A549 (cell line): ENCODE measurements around the gene PTPN14. TPM values are rescaled to one million over a fixed set of nuclear protein-coding genes. Genes with fewer than 3 reads are reported as not detected.

Experiments
- ATAC-seq, 2 experiments: fragments of 200-7000 bp in 1 of 2; fragments of >200 bp in 1 of 2; cut with Nextera tagmentation in 1 of 2; cut with Tn5 transposase in 1 of 2; 3 replicates each; pipeline versions ENCODE4 v1.8.0 to v1.9.1; 2018 to 2020; ENCODE audit warnings: mild to moderate bottlenecking in 1 of 2, moderate library complexity in 1 of 2
- CTCF ChIA-PET: fragments of 300-600 bp; sonication (Branson Sonifier 250); formaldehyde crosslinking; extraction: SDS; loops from one replicate; lab custom pipeline; 2021; ENCODE audit warnings: antibody characterized with exemption, inconsistent platforms; lab: Yijun Ruan, JAX
- POLR2A ChIA-PET: fragments of 350-600 bp; formaldehyde crosslinking; extraction: SDS; loops from one replicate; lab custom pipeline; 2021; ENCODE audit warnings: antibody characterized with exemption, inconsistent platforms; lab: Yijun Ruan, JAX
- DNase-seq, 2 experiments: peaks; one replicate each; pipeline versions ENCODE4 v3.0.0 to v3.0.0-alpha.2; 2011 to 2016; ENCODE audit warnings: low read depth in 1 of 2, low spot score in 1 of 2
- FAIRE-seq: peaks from 2 replicates; lab custom pipeline; 2011; peaks lifted over from hg19 to GRCh38; lab: Jason Lieb, UNC
- H3K27ac ChIP-seq, 2 experiments: fragments of >200 bp; sonication (Bioruptor Twin); formaldehyde crosslinking; 3 replicates each; pipeline ENCODE4 v1.5.1; 2016 to 2017
- H3K4me1 ChIP-seq: fragments of >200 bp; sonication (Bioruptor Twin); formaldehyde crosslinking; 3 replicates; pipeline ENCODE4 v1.6.1; 2016
- H3K4me2 ChIP-seq: fragments of >200 bp; sonication (Bioruptor Twin); formaldehyde crosslinking; 3 replicates; pipeline ENCODE4 v1.6.1; 2016
- H3K4me3 ChIP-seq: fragments of >200 bp; sonication (Bioruptor Twin); formaldehyde crosslinking; 3 replicates; pipeline ENCODE4 v1.5.1; 2016
- H3K9me3 ChIP-seq: fragments of >200 bp; sonication (Bioruptor Twin); formaldehyde crosslinking; 3 replicates; pipeline ENCODE4 v1.6.1; 2016
- BHLHE40 ChIP-seq: IDR thresholded peaks from 2 replicates; pipeline ENCODE4 v1.6.1; 2012; ENCODE audit warnings: low read depth, low read length, inconsistent platforms
- CBX2 ChIP-seq: fragments of 200-600 bp; sonication (generic); IDR thresholded peaks from 2 replicates; pipeline ENCODE4 v1.6.1; 2016; ENCODE audit warnings: low read depth, mild to moderate bottlenecking, borderline replicate concordance
- CHD2 ChIP-seq: fragments of 150-350 bp; IDR thresholded peaks from 2 replicates; pipeline ENCODE4 v1.6.1; 2014; ENCODE audit warnings: low read length; ENCODE audit not compliant: partially characterized antibody
- CHD4 ChIP-seq: fragments of 200-600 bp; sonication (generic); IDR thresholded peaks from 2 replicates; pipeline ENCODE4 v1.6.1; 2016; ENCODE audit warnings: antibody characterized with exemption, mild to moderate bottlenecking, borderline replicate concordance
- EHMT2 ChIP-seq: fragments of 200-600 bp; sonication (generic); IDR thresholded peaks from 2 replicates; pipeline ENCODE4 v1.6.1; 2016; ENCODE audit warnings: antibody characterized with exemption, low read depth, mild to moderate bottlenecking, moderate library complexity
- FOSL2 ChIP-seq, 2 experiments: fragments of 450-650 bp in 1 of 2; fragments of >200 bp in 1 of 2; sonication (Bioruptor Twin) in 1 of 2; formaldehyde crosslinking; IDR thresholded peaks; 2 replicates each; pipeline versions ENCODE4 v1.5.0 to v1.6.1; 2016 to 2020; ENCODE audit warnings: mild to moderate bottlenecking in 1 of 2, moderate library complexity in 1 of 2
- FOXS1 ChIP-seq: fragments of 250-450 bp; sonication (Bioruptor Pico); IDR thresholded peaks from 2 replicates; pipeline ENCODE4 v1.5.0; 2020; ENCODE audit warnings: mild to moderate bottlenecking, moderate library complexity
- HDAC2 ChIP-seq: fragments of 200-600 bp; sonication (generic); IDR thresholded peaks from 2 replicates; pipeline ENCODE4 v1.6.1; 2016
- HEYL ChIP-seq: fragments of 250-450 bp; sonication (Bioruptor Pico); IDR thresholded peaks from 2 replicates; pipeline ENCODE4 v1.8.0; 2021; ENCODE audit warnings: mild to moderate bottlenecking, moderate library complexity
- HOXB13 ChIP-seq: fragments of 250-450 bp; sonication (Bioruptor Pico); IDR thresholded peaks from 2 replicates; pipeline ENCODE4 v1.5.0; 2020; ENCODE audit warnings: low read depth, mild to moderate bottlenecking, moderate library complexity
- KDM5A ChIP-seq: fragments of 200-600 bp; sonication (generic); IDR thresholded peaks from 2 replicates; pipeline ENCODE4 v1.6.1; 2016; ENCODE audit warnings: antibody characterized with exemption, mild to moderate bottlenecking
- NPAS2 ChIP-seq: fragments of 250-450 bp; sonication (Bioruptor Pico); IDR thresholded peaks from 2 replicates; pipeline ENCODE4 v1.8.0; 2022; ENCODE audit warnings: mild to moderate bottlenecking, moderate library complexity, borderline replicate concordance
- PHF8 ChIP-seq: fragments of 200-600 bp; sonication (generic); IDR thresholded peaks from 2 replicates; pipeline ENCODE4 v1.6.1; 2016; ENCODE audit warnings: low read depth, mild to moderate bottlenecking, antibody characterized with exemption, moderate library complexity, borderline replicate concordance
- SREBF2 ChIP-seq: fragments of 450-650 bp; IDR thresholded peaks from 2 replicates; pipeline ENCODE4 v1.6.1; 2014; ENCODE audit warnings: mild to moderate bottlenecking, moderate library complexity
- TFCP2L1 ChIP-seq: fragments of 250-450 bp; sonication (Bioruptor Pico); IDR thresholded peaks from 2 replicates; pipeline ENCODE4 v1.5.0; 2021; ENCODE audit warnings: mild to moderate bottlenecking
- TP53 ChIP-seq: fragments of 250-450 bp; sonication (Bioruptor Pico); IDR thresholded peaks from 2 replicates; pipeline ENCODE4 v1.5.0; 2021; ENCODE audit warnings: mild to moderate bottlenecking, moderate library complexity
- ZFP36 ChIP-seq: fragments of 450-650 bp; IDR thresholded peaks from 2 replicates; pipeline ENCODE4 v1.6.1; 2014; ENCODE audit warnings: borderline replicate concordance; ENCODE audit not compliant: partially characterized antibody
- WGBS: methylation state at CpG from one replicate; pipeline ENCODE4 v1.1.6; 2017; ENCODE audit errors: missing lambda C conversion rate; 5-methylcytosine and 5-hydroxymethylcytosine counted together
- polyA plus RNA-seq, 4 experiments: library from polyadenylated mRNA; depleted of rRNA in 3 of 4; stranded (reverse); fragments of >200 nt; fragmentation: RNase III in 1 of 4; extraction: RNeasy Plus Mini Kit Qiagen cat#74134 plus additional on column Dnase treatment in 1 of 4; gene quantifications; 2 replicates in 3 of 4; 3 replicates in 1 of 4; pipeline ENCODE4 v1.2.3, GENCODE V29; 2011 to 2017
- TF ChIP-seq, protein P1 (sequence below): fragments of 250-450 bp; sonication (Bioruptor Pico); IDR thresholded peaks from 2 replicates; pipeline ENCODE4 v1.5.0; 2021; ENCODE audit warnings: mild to moderate bottlenecking, moderate library complexity, borderline replicate concordance
- TF ChIP-seq, protein P2 (sequence below): IDR thresholded peaks from 2 replicates; pipeline ENCODE4 v1.6.1; 2012

Gene PTPN14
- polyA plus RNA-seq, 2 of the 4 experiments (the other 2 are of a cell fraction), result 9.2 to 10.0 TPM

DNA sequence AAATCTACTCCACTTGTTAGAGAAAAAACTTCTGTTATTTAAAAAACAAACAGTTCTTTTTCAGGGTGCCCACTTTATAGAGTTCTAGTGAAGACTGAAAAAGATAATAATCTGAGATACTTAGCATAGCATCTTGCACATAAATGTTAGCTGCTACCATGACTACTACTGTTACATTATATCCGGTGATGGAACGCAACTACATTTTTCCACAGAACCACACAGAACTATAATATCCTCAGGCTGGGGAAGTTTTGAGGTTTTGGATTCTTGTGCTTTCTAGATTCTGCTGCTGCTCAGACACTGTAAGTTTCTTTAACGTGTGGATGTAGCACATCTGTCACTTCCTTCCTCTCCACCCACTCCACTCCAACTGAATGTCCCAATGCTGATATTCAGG, 110.3 kb downstream of the PTPN14 start:
- CTCF ChIA-PET, result interaction anchor here (1.3 to 1.7 kb wide), 3 partner anchors 14 to 144 kb away, joined by 3 to 7 read pairs (median 5); no protein-coding TSS in a partner anchor
- no peak for FAIRE-seq
- Histone ChIP-seq H3K4me2 (peak overlapping the region; percentile 93; the same call in 2 of the 3 replicates), H3K9me3 (no peaks in the 10 kb centered on the region), H3K4me3 (no peak overlapping the region), H3K4me1 (peaks cover 64% of the 10 kb centered on the region), H3K27ac (peak overlapping the region; percentile 56 to 85; a peak in 5 of 6 replicates)
- ATAC-seq, result peak in 1 of 2 experiments; percentile 6; a peak in 2 of 6 replicates
- 85% methylated on average over 3 of the region's 3 CpGs for WGBS
- POLR2A ChIA-PET, result no interaction called here
- DNase-seq, result no peak
- TF ChIP-seq PHF8, result no peak
- TF ChIP-seq, protein P1, sequence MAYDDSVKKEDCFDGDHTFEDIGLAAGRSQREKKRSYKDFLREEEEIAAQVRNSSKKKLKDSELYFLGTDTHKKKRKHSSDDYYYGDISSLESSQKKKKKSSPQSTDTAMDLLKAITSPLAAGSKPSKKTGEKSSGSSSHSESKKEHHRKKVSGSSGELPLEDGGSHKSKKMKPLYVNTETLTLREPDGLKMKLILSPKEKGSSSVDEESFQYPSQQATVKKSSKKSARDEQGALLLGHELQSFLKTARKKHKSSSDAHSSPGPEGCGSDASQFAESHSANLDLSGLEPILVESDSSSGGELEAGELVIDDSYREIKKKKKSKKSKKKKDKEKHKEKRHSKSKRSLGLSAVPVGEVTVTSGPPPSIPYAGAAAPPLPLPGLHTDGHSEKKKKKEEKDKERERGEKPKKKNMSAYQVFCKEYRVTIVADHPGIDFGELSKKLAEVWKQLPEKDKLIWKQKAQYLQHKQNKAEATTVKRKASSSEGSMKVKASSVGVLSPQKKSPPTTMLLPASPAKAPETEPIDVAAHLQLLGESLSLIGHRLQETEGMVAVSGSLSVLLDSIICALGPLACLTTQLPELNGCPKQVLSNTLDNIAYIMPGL (CRISPR knock-in tag), result no peak
- no peak for TF ChIP-seq HOXB13
- TF ChIP-seq HDAC2, result no peak
- TF ChIP-seq EHMT2, result no peak
- TF ChIP-seq NPAS2 (CRISPR knock-in tag), result no peak
- TF ChIP-seq, protein P2, sequence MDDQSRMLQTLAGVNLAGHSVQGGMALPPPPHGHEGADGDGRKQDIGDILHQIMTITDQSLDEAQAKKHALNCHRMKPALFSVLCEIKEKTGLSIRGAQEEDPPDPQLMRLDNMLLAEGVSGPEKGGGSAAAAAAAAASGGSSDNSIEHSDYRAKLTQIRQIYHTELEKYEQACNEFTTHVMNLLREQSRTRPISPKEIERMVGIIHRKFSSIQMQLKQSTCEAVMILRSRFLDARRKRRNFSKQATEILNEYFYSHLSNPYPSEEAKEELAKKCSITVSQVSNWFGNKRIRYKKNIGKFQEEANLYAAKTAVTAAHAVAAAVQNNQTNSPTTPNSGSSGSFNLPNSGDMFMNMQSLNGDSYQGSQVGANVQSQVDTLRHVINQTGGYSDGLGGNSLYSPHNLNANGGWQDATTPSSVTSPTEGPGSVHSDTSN, result no peak
- TF ChIP-seq KDM5A, result no peak
- TF ChIP-seq HEYL (CRISPR knock-in tag), result no peak
- TF ChIP-seq CHD4, result no peak
- no peak for TF ChIP-seq CBX2
- no peak for TF ChIP-seq TFCP2L1 (CRISPR knock-in tag)

DNA sequence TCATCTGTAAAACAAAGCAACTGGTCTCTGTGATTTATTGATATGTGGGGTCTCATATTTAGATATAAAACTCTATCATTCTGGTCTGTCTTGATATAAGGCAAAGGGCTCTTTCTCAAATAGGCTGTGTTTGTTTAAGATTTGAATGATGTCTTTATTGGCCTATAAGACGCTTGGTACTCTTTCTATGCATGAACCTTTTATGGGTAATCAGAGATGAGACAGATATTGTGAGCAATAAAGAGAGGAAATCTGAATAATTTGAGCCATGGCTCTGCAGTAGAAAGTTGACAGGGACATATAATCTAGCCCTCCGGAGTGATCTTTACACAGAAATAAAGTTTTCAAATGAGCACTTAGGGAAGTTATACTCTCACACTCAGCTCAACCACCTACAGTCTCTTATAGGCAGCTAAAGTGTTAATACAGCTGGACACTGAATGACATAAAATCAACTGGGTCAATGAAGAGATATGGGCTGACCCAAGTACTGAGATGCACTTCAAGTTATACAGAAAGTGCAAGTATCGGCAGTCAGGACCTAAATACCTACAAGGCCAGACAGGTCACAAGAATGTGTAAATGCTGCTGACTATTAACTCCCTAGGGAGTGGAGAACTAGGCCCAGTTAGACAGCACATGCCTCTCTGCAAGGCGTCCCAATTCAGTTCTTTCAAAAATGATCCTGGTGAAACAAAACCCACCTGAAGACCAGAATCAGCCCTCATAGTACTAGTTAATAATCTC, 111.0 kb downstream of the PTPN14 start:
- Histone ChIP-seq H3K4me1 (peaks cover 57% of the 10 kb centered on the region), H3K4me2 (peak overlapping the region; percentile 93), H3K4me3 (no peak overlapping the region; the same call in 2 of the 3 replicates), H3K9me3 (no peaks in the 10 kb centered on the region), H3K27ac (peak overlapping the region; percentile 56 to 85)
- FAIRE-seq (no peak), ATAC-seq (peak; percentile 42 to 68; a peak in 4 of 6 replicates), DNase-seq (no peak)
- 52% methylated on average over 4 of the region's 4 CpGs for WGBS
- TF ChIP-seq FOXS1 (CRISPR knock-in tag) (no peak), CHD2 (no peak), BHLHE40 (no peak), CBX2 (no peak), PHF8 (no peak), SREBF2 (no peak), TP53 (no peak), ZFP36 (no peak), HEYL (CRISPR knock-in tag) (no peak), FOSL2 (IDR thresholded peaks at IDR 0.05) (no peak), FOSL2 (CRISPR knock-in tag; IDR thresholded peaks at IDR 0.05) (no peak)
- CTCF ChIA-PET, result interaction anchor here (0.8 to 1.7 kb wide), 4 partner anchors 15 to 145 kb away, joined by 3 to 7 read pairs (median 5); partner anchors contain the start of gene PTPN14
- POLR2A ChIA-PET, result interaction anchor here (2.5 kb wide), 1 partner anchor 111 kb away, joined by 10 read pairs; the partner anchor contains the start of gene PTPN14
